K562 (cell line): ENCODE results near the gene PELI1. TPM values are rescaled to one million over a fixed set of nuclear protein-coding genes. Genes with fewer than 3 reads are reported as not detected.

Experiments used
- ATAC-seq: fragments of 200-7000 bp; cut with Tn5 transposase; 3 replicates; pipeline ENCODE4 v1.9.1; 2020; ENCODE audit warnings: moderate library complexity
- BruUV-seq: library from RNA; stranded (reverse); fragments of 400-500 nt; replicated peaks from 2 replicates; lab custom pipeline; 2021; lab: Mats Ljungman, UMichigan
- CTCF ChIA-PET: fragments of 300-600 bp; formaldehyde crosslinking; extraction: SDS; loops from one replicate; lab custom pipeline; 2021; ENCODE audit warnings: low intra/inter-chr PET ratio; lab: Yijun Ruan, JAX
- POLR2A ChIA-PET: fragments of 300-600, 350-650 bp; sonication (Branson Sonifier 250); formaldehyde crosslinking; extraction: SDS; loops from one replicate; lab custom pipeline; 2021; ENCODE audit warnings: antibody characterized with exemption, inconsistent platforms; lab: Yijun Ruan, JAX
- DNase-seq, 4 experiments: peaks; one replicate each; pipeline versions ENCODE4 v3.0.0 to v3.0.0-alpha.2; 2011 to 2018; ENCODE audit warnings: low spot score in 3 of 4, mixed read lengths in 3 of 4; ENCODE audit errors: extremely low read depth in 1 of 4
- FAIRE-seq: peaks from 2 replicates; lab custom pipeline; 2011; peaks lifted over from hg19 to GRCh38; lab: Jason Lieb, UNC
- H2AFZ ChIP-seq: 2 replicates; pipeline ENCODE4 v1.6.0; 2011; ENCODE audit warnings: low read depth, low read length, control low read depth, inconsistent platforms
- H3K27ac ChIP-seq: fragments of 200-600 bp; 3 replicates; pipeline ENCODE4 v1.8.0; 2011; ENCODE audit warnings: low read depth, mild to moderate bottlenecking, control low read depth, inconsistent platforms, low read length, moderate library complexity, mixed read lengths; ENCODE audit errors: extremely low read depth
- H3K27me3 ChIP-seq, 2 experiments: fragments of 300-600 bp in 1 of 2; 2 replicates in 1 of 2; 3 replicates in 1 of 2; pipeline versions ENCODE4 v1.6.0 to v1.8.0; 2011; ENCODE audit warnings: inconsistent platforms in 2 of 2, low read length in 2 of 2, mild to moderate bottlenecking in 1 of 2, mixed read lengths in 1 of 2, moderate library complexity in 1 of 2; ENCODE audit not compliant: control insufficient read depth in 2 of 2, insufficient read depth in 2 of 2
- H3K36me3 ChIP-seq: fragments of 300-600 bp; 3 replicates; pipeline ENCODE4 v1.8.0; 2011; ENCODE audit warnings: mild to moderate bottlenecking, low read length, inconsistent platforms; ENCODE audit not compliant: control insufficient read depth, insufficient read depth
- H3K4me1 ChIP-seq, 2 experiments: fragments of 200-600 bp in 1 of 2; replicated peaks in 1 of 2; 2 replicates in 1 of 2; 3 replicates in 1 of 2; pipeline versions ENCODE4 v1.5.1 to v1.8.0; 2011; ENCODE audit warnings: inconsistent platforms in 2 of 2, low read length in 2 of 2, mild to moderate bottlenecking in 1 of 2, mixed read lengths in 1 of 2, moderate library complexity in 1 of 2; ENCODE audit not compliant: control insufficient read depth in 2 of 2, insufficient read depth in 2 of 2
- H3K4me2 ChIP-seq: 2 replicates; pipeline ENCODE4 v1.6.1; 2011; ENCODE audit warnings: low read length, control low read depth, inconsistent platforms, mixed read lengths; ENCODE audit not compliant: insufficient read depth
- H3K4me3 ChIP-seq: fragments of 200-600 bp; sonication (generic), shearing (Covaris generic); 2 replicates; pipeline ENCODE4 v1.5.1; 2016; ENCODE audit warnings: control low read depth, inconsistent platforms
- H3K79me2 ChIP-seq: fragments of 200-600 bp; 3 replicates; pipeline ENCODE4 v1.8.0; 2011; ENCODE audit warnings: low read length, inconsistent platforms; ENCODE audit not compliant: control insufficient read depth, insufficient read depth
- H3K9ac ChIP-seq, 2 experiments: 2 replicates each; pipeline versions ENCODE4 v1.6.0 to v1.6.1; 2011; ENCODE audit warnings: low read depth in 2 of 2, low read length in 2 of 2, control low read depth in 1 of 2, inconsistent platforms in 1 of 2, mild to moderate bottlenecking in 1 of 2, mixed read lengths in 1 of 2; ENCODE audit not compliant: insufficient read depth in 1 of 2
- H3K9me1 ChIP-seq: one replicate; pipeline ENCODE4 v1.6.0; 2011; ENCODE audit warnings: inconsistent platforms, mild to moderate bottlenecking, low read length, moderate library complexity; ENCODE audit not compliant: control insufficient read depth, insufficient read depth
- H3K9me3 ChIP-seq: replicated peaks from 2 replicates; pipeline ENCODE4 v1.5.1; 2011; ENCODE audit warnings: low read depth, low read length, inconsistent platforms; ENCODE audit not compliant: control insufficient read depth, insufficient read depth
- H4K20me1 ChIP-seq: replicated peaks from 2 replicates; pipeline ENCODE4 v1.6.1; 2011; ENCODE audit warnings: low read length, inconsistent platforms, mixed read lengths; ENCODE audit not compliant: control insufficient read depth, insufficient read depth
- E2F3 ChIP-seq: fragments of 250-450 bp; sonication (Bioruptor Pico); IDR thresholded peaks from 2 replicates; pipeline ENCODE4 v1.4.0; 2020; ENCODE audit warnings: mild to moderate bottlenecking
- EP400 ChIP-seq: fragments of 450-650 bp; IDR thresholded peaks from 2 replicates; pipeline ENCODE4 v1.6.1; 2017; ENCODE audit warnings: antibody characterized with exemption, mild to moderate bottlenecking, moderate library complexity
- ESRRA ChIP-seq: fragments of 450-650 bp; IDR thresholded peaks from 2 replicates; pipeline ENCODE4 v1.6.1; 2014; ENCODE audit warnings: low read depth, mild to moderate bottlenecking, moderate library complexity, borderline replicate concordance
- NCOA2 ChIP-seq, 2 experiments: fragments of 450-650 bp; IDR thresholded peaks; 2 replicates each; pipeline ENCODE4 v1.6.1; 2018; ENCODE audit warnings: mild to moderate bottlenecking in 2 of 2, moderate library complexity in 1 of 2; ENCODE audit not compliant: partially characterized antibody in 2 of 2
- ZNF778 ChIP-seq: fragments of 450-650 bp; formaldehyde crosslinking; IDR thresholded peaks from 2 replicates; pipeline ENCODE4 v1.4.0; 2020; ENCODE audit warnings: mild to moderate bottlenecking, moderate library complexity
- WGBS: fragments of 100-300 bp; shearing (Covaris generic); methylation state at CpG from one replicate; pipeline ENCODE4 v1.1.6; 2016; ENCODE audit warnings: low coverage, mixed read lengths; ENCODE audit not compliant: insufficient coverage; ENCODE audit errors: missing lambda C conversion rate; 5-methylcytosine and 5-hydroxymethylcytosine counted together
- in situ Hi-C: fragments of 300-500 bp; cut with MboI; formaldehyde crosslinking; loops from 4 replicates; pipeline ENCODE4 v1.15.0; 2018; ENCODE audit warnings: inconsistent platforms, mixed read lengths
- intact Hi-C: fragments of 100-400 bp; cut with micrococcal nuclease; formaldehyde crosslinking; loops from 2 replicates; pipeline ENCODE4 v1.14.2; 2022
- polyA plus RNA-seq, 8 experiments: library from polyadenylated mRNA; depleted of rRNA in 4 of 8; stranded (reverse) in 5 of 8; unstranded in 3 of 8; fragments of >200 nt; fragmentation: Nextera tagmentation in 2 of 8; fragmentation: Illumina TruSeq in 1 of 8; extraction: Ambion mirVana in 2 of 8; extraction: Trizol in 1 of 8; gene quantifications; 2 replicates each; pipeline versions ENCODE4 v1.2.1 to v1.2.3, GENCODE V29; 2011 to 2014; ENCODE audit warnings: inconsistent platforms in 1 of 8, missing spikeins in 1 of 8
- total RNA-seq, 7 experiments: library from RNA; depleted of rRNA in 6 of 7; stranded (reverse); fragments of >200 nt in 6 of 7; fragmentation: Illumina TruSeq in 2 of 7; extraction: Trizol in 2 of 7; gene quantifications; 2 replicates each; pipeline versions ENCODE4 v1.2.1 to v1.2.3, GENCODE V29; 2011 to 2021; ENCODE audit warnings: low replicate concordance in 1 of 7
- TF ChIP-seq, protein P1 (sequence below): fragments of 200-600 bp; sonication (generic); IDR thresholded peaks from one replicate; pipeline ENCODE4 v1.6.1; 2012; ENCODE audit warnings: mild to moderate bottlenecking, low read depth, low read length, inconsistent platforms

Gene PELI1
- total and polyA plus RNA-seq, 9 of the 15 experiments (the other 6 are each of a cell fraction or from before 2014, with no cell fraction given) = 3.3 to 19.2 (median 12.5) TPM

DNA sequence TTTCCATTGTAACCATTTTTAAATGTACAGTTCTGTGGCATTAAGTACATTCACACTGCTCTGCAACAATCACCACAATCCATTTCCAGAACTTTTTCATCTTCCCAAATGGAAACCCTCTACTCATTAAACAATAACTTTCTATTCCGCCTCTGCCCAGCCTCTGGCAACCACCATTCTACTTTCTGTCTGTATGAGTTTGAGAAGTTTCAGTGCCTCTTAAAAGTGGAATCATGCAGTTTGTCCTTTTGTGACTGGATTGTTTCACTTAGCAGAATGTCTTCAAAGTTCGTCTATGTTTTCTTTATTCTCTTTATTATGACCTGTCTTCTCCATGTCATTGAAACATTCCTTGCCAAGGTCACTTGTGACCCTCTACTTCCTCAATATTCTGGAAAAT is 22.0 kb upstream of the PELI1 start:
- intact Hi-C loops = no loop called here
- WGBS = 17% methylated on average over 2 of the region's 2 CpGs

More for the DNA sequence above, 22.0 kb upstream of the PELI1 start:
- Histone ChIP-seq H4K20me1 (no peaks in the 10 kb centered on the region), H3K27ac (no peak overlapping the region), H3K79me2 (no peaks in the 10 kb centered on the region), H3K4me1 (no peaks in the 10 kb centered on the region), H3K27me3 (peaks cover 0 to 4% of the 10 kb centered on the region in 2 experiments; a peak in 2 of 5 replicates), H2AFZ (no peak overlapping the region), H3K9me1 (no peaks in the 10 kb centered on the region), H3K4me2 (no peak overlapping the region), H3K36me3 (no peaks in the 10 kb centered on the region), H3K9me3 (no peaks in the 10 kb centered on the region), H3K9ac (no peak overlapping the region), H3K4me3 (no peak overlapping the region)
- FAIRE-seq (no peak), ATAC-seq (no peak), DNase-seq (no peak)
- BruUV-seq = no TSS peak
- CTCF ChIA-PET = no interaction called here
- no peak for TF ChIP-seq E2F3 (CRISPR knock-in tag)
- TF ChIP-seq EP400 = no peak
- no peak for TF ChIP-seq ZNF778
- TF ChIP-seq NCOA2 (IDR thresholded peaks at IDR 0.05; ENCODE audit: partially characterized antibody in 2 of 2) = no peak
- TF ChIP-seq ESRRA = peak; percentile 44; the same call in 1 of the 2 replicates
- TF ChIP-seq, protein P1, sequence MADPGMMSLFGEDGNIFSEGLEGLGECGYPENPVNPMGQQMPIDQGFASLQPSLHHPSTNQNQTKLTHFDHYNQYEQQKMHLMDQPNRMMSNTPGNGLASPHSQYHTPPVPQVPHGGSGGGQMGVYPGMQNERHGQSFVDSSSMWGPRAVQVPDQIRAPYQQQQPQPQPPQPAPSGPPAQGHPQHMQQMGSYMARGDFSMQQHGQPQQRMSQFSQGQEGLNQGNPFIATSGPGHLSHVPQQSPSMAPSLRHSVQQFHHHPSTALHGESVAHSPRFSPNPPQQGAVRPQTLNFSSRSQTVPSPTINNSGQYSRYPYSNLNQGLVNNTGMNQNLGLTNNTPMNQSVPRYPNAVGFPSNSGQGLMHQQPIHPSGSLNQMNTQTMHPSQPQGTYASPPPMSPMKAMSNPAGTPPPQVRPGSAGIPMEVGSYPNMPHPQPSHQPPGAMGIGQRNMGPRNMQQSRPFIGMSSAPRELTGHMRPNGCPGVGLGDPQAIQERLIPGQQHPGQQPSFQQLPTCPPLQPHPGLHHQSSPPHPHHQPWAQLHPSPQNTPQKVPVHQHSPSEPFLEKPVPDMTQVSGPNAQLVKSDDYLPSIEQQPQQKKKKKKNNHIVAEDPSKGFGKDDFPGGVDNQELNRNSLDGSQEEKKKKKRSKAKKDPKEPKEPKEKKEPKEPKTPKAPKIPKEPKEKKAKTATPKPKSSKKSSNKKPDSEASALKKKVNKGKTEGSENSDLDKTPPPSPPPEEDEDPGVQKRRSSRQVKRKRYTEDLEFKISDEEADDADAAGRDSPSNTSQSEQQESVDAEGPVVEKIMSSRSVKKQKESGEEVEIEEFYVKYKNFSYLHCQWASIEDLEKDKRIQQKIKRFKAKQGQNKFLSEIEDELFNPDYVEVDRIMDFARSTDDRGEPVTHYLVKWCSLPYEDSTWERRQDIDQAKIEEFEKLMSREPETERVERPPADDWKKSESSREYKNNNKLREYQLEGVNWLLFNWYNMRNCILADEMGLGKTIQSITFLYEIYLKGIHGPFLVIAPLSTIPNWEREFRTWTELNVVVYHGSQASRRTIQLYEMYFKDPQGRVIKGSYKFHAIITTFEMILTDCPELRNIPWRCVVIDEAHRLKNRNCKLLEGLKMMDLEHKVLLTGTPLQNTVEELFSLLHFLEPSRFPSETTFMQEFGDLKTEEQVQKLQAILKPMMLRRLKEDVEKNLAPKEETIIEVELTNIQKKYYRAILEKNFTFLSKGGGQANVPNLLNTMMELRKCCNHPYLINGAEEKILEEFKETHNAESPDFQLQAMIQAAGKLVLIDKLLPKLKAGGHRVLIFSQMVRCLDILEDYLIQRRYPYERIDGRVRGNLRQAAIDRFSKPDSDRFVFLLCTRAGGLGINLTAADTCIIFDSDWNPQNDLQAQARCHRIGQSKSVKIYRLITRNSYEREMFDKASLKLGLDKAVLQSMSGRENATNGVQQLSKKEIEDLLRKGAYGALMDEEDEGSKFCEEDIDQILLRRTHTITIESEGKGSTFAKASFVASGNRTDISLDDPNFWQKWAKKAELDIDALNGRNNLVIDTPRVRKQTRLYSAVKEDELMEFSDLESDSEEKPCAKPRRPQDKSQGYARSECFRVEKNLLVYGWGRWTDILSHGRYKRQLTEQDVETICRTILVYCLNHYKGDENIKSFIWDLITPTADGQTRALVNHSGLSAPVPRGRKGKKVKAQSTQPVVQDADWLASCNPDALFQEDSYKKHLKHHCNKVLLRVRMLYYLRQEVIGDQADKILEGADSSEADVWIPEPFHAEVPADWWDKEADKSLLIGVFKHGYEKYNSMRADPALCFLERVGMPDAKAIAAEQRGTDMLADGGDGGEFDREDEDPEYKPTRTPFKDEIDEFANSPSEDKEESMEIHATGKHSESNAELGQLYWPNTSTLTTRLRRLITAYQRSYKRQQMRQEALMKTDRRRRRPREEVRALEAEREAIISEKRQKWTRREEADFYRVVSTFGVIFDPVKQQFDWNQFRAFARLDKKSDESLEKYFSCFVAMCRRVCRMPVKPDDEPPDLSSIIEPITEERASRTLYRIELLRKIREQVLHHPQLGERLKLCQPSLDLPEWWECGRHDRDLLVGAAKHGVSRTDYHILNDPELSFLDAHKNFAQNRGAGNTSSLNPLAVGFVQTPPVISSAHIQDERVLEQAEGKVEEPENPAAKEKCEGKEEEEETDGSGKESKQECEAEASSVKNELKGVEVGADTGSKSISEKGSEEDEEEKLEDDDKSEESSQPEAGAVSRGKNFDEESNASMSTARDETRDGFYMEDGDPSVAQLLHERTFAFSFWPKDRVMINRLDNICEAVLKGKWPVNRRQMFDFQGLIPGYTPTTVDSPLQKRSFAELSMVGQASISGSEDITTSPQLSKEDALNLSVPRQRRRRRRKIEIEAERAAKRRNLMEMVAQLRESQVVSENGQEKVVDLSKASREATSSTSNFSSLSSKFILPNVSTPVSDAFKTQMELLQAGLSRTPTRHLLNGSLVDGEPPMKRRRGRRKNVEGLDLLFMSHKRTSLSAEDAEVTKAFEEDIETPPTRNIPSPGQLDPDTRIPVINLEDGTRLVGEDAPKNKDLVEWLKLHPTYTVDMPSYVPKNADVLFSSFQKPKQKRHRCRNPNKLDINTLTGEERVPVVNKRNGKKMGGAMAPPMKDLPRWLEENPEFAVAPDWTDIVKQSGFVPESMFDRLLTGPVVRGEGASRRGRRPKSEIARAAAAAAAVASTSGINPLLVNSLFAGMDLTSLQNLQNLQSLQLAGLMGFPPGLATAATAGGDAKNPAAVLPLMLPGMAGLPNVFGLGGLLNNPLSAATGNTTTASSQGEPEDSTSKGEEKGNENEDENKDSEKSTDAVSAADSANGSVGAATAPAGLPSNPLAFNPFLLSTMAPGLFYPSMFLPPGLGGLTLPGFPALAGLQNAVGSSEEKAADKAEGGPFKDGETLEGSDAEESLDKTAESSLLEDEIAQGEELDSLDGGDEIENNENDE = no peak
- POLR2A ChIA-PET = no interaction called here
- in situ Hi-C loops = no loop called here
